GM19324 (cell line): Measurements from ENCODE around the gene UBE2M.

Experiments used
- ATAC-seq: cut with Tn5 transposase; IDR thresholded peaks from one replicate; pipeline ENCODE4 v1.9.1; 2021; ENCODE audit warnings: mild to moderate bottlenecking, moderate library complexity; ENCODE audit not compliant: unreplicated experiment, low FRiP score

Gene UBE2M

GRCh38 chr19:58556622-58557220 lies 1.7 kb downstream of the UBE2M start:
- no peak for ATAC-seq

- ATAC-seq = no peak
Measured at GRCh38 chr19:58555920-58556621, 2.3 kb downstream of the UBE2M start.

DNA sequence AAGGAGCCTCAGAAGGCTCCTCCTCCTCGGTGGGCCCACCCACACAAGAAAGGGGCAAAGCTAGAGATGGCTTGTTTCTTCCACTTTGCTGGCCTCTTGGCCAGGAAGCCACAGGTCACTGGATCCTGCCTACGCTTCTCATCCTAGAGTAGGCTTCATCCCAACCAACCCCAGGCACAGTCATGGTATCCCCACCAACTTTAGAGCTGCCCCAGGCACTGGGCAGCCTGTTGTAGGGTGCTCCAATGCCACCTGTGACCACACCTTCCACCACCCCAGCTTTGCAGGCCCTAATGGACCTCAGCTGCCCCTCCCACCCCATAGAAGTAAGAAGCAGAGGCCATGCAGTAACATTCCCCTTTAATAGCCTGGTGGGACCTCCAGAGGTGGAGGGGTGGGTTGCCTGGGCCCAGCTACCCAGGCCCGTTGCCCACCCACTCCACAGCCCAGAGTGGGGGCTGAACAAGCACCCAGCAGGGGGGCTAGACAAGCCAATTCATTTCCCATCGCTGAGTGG lies 3.0 kb downstream of the UBE2M start:
- ATAC-seq = no peak

GRCh38 chr19:58554494-58555368 lies 3.7 kb downstream of the UBE2M start, which contains the start of gene CHMP2A:
Gene CHMP2A (minus strand): TSS chr19:58555105. CDS start chr19:58554212, 893 bp downstream.
- peak; percentile 35 for ATAC-seq

DNA sequence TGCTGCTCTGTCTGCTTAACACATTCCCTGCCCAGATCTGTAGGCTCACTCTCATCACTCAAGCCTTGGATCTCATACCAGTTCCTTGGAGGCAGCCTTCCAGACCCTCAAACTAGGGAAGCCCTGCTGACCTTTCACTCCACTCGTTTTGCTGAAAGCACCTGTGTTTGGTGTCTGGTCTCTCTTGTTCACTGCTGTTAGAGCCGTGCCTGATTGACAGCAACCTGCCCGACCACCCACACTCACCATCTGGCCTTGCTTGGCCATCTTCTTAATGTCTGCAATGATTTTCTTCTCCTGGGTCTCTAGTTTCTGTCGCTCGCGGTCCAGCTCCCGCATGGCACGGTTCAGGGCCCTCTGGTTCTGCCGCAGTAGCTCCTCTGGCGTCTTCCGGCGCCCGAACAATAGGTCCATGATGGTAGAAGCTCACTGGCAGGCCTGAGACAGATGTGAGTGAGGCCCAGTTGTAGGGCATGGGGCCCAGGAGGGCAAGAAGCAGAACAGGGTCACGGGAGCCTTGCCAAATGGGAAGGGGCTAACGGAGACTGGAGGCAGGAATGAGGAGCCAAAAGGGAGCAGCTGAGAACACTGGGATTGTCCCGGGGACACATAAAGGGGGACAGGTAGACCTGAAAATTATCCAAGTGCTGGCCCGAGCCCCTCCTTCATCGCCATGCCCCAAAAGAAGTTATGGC lies 4.5 kb downstream of the UBE2M start:
- ATAC-seq = no peak

- no peak for ATAC-seq
Measured at GRCh38 chr19:58552655-58553054, 5.8 kb downstream of the UBE2M start.

DNA sequence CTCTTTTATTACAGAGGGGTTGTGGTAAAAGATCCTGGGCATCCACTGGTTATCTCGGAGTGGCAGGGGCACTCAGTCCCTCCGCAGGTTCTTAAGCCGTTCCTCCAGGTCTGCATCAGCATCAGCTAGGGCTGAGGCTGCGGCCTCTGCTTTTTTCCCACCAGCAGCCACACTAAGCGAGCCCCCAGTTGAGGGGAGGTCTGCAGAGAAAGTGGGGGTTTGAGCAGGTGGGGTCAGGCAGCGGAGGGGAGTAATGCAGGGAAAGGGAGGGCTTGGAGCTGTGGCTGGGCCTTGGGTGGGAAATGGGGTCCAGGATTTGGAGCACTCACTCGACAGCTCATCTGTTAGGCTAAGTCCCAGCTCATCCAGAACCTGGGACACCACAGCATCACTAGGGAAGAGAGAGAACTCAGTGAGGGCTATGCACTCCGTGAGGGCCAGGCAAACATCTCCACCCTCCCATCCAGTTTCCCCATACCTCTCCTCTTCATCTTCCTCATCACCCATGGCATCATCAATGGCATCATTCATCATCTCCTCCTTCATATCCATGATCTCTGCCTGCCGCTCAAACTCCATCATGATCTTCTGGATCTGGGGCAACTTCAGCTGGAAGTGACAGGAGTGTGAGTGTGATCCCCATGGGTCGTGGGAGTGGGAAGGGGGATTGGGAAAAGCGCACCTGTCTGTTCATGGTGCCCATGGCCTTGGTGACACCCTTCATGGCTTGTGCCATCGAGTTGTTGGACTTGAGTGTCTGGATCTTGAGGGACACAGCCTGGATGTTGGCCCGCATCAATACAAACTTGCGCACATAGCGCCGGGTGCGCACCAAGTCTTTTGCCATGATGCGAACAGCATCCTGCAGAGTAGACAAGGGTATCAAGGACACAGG lies 6.6 kb downstream of the UBE2M start:
- no peak for ATAC-seq

- no peak for ATAC-seq
Measured at GRCh38 chr19:58551123-58551497, 7.3 kb downstream of the UBE2M start.

DNA sequence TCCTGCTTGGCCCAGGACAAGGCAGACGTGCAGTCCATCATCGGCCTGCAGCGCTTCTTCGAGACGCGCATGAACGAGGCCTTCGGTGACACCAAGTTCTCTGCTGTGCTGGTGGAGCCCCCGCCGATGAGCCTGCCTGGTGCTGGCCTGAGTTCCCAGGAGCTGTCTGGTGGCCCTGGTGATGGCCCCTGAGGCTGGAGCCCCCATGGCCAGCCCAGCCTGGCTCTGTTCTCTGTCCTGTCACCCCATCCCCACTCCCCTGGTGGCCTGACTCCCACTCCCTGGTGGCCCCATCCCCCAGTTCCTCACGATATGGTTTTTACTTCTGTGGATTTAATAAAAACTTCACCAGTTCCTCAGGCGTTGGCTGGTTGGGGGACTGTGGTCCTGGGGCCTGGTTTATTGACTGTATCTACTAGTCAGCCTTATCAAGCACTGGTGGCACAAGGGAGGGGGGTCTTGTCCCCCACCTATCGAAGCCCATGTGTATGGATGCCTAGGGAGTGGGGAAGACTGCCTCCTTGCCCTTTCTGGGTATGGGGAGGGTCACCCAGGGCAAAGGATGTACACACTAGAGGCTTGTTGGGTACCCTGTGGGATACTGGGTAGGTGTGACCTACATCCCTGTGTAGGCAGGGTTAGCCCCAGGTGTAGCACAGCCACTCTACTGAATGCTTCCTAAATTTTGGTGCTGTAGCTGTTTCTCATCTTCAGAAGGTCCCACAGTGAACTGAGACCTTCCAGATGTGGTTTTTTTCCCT lies 7.9 kb downstream of the UBE2M start:
- ATAC-seq = no peak

GRCh38 chr19:58549664-58550361 lies 8.6 kb downstream of the UBE2M start:
- ATAC-seq = no peak

- no peak for ATAC-seq
Measured at GRCh38 chr19:58548859-58549663, 9.3 kb downstream of the UBE2M start.

DNA sequence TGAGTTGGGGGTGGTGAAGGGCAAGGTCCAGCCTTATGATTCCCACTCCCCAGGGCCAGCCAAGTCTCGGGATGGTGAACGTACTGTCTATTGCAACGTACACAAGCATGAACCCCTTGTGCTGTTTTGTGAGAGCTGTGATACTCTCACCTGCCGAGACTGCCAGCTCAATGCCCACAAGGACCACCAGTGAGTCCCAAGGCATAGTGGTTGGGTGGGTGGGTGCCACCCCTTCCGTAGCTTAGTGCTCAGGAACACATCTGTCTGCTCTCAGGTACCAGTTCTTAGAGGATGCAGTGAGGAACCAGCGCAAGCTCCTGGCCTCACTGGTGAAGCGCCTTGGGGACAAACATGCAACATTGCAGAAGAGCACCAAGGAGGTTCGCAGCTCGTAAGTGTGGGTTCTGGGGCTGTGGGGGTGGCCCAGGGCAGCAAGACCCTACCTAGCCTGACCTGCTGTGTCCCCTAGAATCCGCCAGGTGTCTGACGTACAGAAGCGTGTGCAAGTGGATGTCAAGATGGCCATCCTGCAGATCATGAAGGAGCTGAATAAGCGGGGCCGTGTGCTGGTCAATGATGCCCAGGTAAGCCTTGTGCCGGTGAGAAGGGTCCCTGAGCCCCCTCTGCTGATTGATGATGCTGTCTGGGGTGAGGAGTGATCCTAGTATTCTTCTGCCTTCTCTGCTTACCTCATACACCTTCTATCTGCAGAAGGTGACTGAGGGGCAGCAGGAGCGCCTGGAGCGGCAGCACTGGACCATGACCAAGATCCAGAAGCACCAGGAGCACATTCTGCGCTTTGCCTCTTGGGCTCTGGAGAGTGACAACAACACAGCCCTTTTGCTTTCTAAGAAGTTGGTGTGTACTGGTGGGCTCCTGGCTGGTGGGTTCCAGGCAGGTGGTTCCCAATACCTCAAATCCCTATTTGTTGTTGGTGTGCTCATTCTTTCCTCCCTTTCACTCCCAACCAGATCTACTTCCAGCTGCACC lies 10.8 kb downstream of the UBE2M start:
- ATAC-seq = no peak

DNA sequence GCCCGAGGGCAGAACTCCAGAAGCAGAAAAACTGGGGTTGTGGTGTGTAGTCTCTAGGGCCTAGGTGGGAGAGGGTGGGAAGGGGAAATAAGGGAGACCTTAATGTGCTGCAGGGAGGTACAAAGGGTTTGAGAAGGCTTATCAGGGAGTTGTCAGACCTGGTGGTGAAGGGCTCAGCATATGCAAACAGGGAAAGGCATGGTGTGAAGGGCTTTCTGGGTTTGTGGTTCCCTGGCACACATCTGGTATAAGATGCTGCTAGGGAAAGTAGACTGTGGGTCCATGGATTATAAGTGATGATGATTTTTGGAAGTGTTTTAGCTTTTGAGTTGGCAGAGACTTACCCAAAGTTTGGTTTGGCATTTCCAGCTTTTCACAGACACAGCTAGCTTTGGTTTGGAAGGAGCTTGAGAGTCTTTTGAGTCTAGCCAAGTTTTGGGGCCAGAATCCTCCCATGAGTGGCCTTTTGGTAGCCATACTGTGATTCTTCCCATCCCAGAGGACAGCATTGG lies 12.3 kb downstream of the UBE2M start:
- ATAC-seq = no peak

DNA sequence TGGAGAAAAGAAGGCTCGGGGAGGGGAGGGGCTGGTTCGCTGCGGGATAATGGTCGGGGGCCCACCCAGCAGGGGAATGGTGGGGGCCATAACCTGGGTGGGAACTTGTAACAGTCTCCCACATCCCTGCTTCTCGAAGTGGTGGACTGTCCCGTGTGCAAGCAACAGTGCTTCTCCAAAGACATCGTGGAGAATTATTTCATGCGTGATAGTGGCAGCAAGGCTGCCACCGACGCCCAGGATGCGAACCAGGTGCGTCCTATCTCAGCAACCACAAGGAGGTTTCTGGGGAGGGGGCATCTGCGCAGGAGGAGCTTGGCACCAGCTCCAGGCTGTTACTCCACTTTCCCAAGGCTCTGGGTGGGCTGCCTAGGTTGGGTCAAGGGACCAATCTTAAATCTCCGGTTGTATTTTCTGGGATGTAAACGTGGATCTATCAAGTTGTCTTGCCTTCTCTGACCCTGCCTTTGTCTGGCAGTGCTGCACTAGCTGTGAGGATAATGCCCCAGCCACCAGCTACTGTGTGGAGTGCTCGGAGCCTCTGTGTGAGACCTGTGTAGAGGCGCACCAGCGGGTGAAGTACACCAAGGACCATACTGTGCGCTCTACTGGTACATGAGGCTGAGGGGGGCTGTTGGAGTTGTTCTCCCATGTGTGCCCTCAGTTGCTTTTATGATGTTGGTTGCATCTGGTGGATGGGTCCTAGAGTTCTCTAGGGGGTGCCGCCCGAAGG lies 13.0 kb downstream of the UBE2M start:
- ATAC-seq = no peak

DNA sequence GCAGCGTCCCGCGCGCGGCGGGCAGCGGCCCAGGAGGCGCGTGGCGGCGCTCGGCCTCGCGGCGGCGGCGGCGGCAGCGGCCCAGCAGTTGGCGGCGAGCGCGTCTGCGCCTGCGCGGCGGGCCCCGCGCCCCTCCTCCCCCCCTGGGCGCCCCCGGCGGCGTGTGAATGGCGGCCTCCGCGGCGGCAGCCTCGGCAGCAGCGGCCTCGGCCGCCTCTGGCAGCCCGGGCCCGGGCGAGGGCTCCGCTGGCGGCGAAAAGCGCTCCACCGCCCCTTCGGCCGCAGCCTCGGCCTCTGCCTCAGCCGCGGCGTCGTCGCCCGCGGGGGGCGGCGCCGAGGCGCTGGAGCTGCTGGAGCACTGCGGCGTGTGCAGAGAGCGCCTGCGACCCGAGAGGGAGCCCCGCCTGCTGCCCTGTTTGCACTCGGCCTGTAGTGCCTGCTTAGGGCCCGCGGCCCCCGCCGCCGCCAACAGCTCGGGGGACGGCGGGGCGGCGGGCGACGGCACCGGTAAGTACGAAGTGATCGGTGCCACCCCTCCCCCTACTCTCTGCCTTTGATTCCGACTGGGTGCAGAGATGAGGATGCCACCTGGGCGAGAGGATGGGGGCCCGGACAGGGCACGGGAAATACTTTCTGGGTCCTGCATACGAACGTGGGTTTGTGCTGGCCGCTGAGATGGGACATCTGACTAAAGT lies 13.7 kb downstream of the UBE2M start:
- ATAC-seq = peak; percentile 73
